Measurements from ENCODE around the gene NTSR1. TPM values are rescaled to one million over a fixed set of nuclear protein-coding genes. Genes with fewer than 3 reads are reported as not detected.

Gene NTSR1
- total RNA-seq, 1 donor from 2014 or later, result 0.26 TPM

- Histone ChIP-seq H3K9ac (no peak overlapping the region), H3K4me1 (peaks cover 9% of the 10 kb centered on the region), H4K20me1 (ENCODE audit: low read depth) (no peaks in the 10 kb centered on the region), H3K27ac (no peak overlapping the region), H3F3A (ENCODE audit: low read depth) (no peaks in the 10 kb centered on the region), H2AFZ (replicated peaks) (no peak overlapping the region), H3K9me3 (ENCODE audit: low read depth) (no peaks in the 10 kb centered on the region), H3K79me2 (ENCODE audit: low read depth) (no peaks in the 10 kb centered on the region), H3K4me2 (peak overlapping the region; percentile 0), H3K4me3 (no peak overlapping the region), H3K36me3 (no peaks in the 10 kb centered on the region), H3K27me3 (no peaks in the 10 kb centered on the region)
- peak; percentile 60 for DNase-seq (ENCODE audit: low spot score)
- Mint-ChIP-seq H3K27me3 (ENCODE audit: insufficient read depth, low read depth) (peaks cover 8% of the 10 kb centered on the region), H3K9me3 (no peaks in the 10 kb centered on the region), H3K4me3 (peak overlapping the region; percentile 38), H3K36me3 (no peaks in the 10 kb centered on the region), H3K27ac (peak overlapping the region; percentile 99), H3K4me1 (peaks cover 45% of the 10 kb centered on the region)
- TF ChIP-seq EZH2 (IDR thresholded peaks at IDR 0.05) (no peak), EZH2phosphoT487 (IDR thresholded peaks at IDR 0.05) (no peak), CTCF (IDR thresholded peaks at IDR 0.05) (no peak)
Measured at GRCh38 chr20:62768551-62769287, 60.1 kb downstream of the NTSR1 start.

GRCh38 chr20:62769346-62770071 is 60.9 kb downstream of the NTSR1 start:
- Mint-ChIP-seq H3K36me3 (no peaks in the 10 kb centered on the region), H3K27me3 (ENCODE audit: insufficient read depth, low read depth) (peaks cover 12% of the 10 kb centered on the region), H3K4me1 (peaks cover 51% of the 10 kb centered on the region), H3K9me3 (no peaks in the 10 kb centered on the region), H3K27ac (peak overlapping the region; percentile 70), H3K4me3 (peak overlapping the region; percentile 5)
- Histone ChIP-seq H3K4me1 (peaks cover 9% of the 10 kb centered on the region), H3K79me2 (ENCODE audit: low read depth) (no peaks in the 10 kb centered on the region), H3F3A (ENCODE audit: low read depth) (no peaks in the 10 kb centered on the region), H3K9ac (no peak overlapping the region), H3K36me3 (no peaks in the 10 kb centered on the region), H2AFZ (replicated peaks) (no peak overlapping the region), H3K4me3 (no peak overlapping the region), H3K9me3 (ENCODE audit: low read depth) (no peaks in the 10 kb centered on the region), H3K27ac (no peak overlapping the region), H4K20me1 (ENCODE audit: low read depth) (no peaks in the 10 kb centered on the region), H3K27me3 (no peaks in the 10 kb centered on the region), H3K4me2 (no peak overlapping the region)
- no peak for TF ChIP-seq EZH2 (IDR thresholded peaks at IDR 0.05)
- TF ChIP-seq CTCF (IDR thresholded peaks at IDR 0.05), result no peak
- no peak for TF ChIP-seq EZH2phosphoT487 (IDR thresholded peaks at IDR 0.05)
- DNase-seq (ENCODE audit: low spot score), result no peak

GRCh38 chr20:62770111-62770910 is 61.7 kb downstream of the NTSR1 start:
- H3K9me3 ChIP-seq (ENCODE audit: low read depth), result no peaks in the 10 kb centered on the region
- H3K4me1 ChIP-seq, result peaks cover 9% of the 10 kb centered on the region
- DNase-seq (ENCODE audit: low spot score), result no peak
- Mint-ChIP-seq H3K27me3 (ENCODE audit: insufficient read depth, low read depth) (peaks cover 14% of the 10 kb centered on the region), H3K9me3 (no peaks in the 10 kb centered on the region), H3K36me3 (no peaks in the 10 kb centered on the region), H3K4me1 (peaks cover 54% of the 10 kb centered on the region), H3K4me3 (no peak overlapping the region), H3K27ac (no peak overlapping the region)
- no peaks in the 10 kb centered on the region for H3K27me3 ChIP-seq
- H4K20me1 ChIP-seq (ENCODE audit: low read depth), result no peaks in the 10 kb centered on the region
- no peak overlapping the region for H3K27ac ChIP-seq
- H3K36me3 ChIP-seq, result no peaks in the 10 kb centered on the region
- H3K9ac ChIP-seq, result no peak overlapping the region
- H3K79me2 ChIP-seq (ENCODE audit: low read depth), result no peaks in the 10 kb centered on the region
- H2AFZ ChIP-seq (replicated peaks), result no peak overlapping the region
- no peak for TF ChIP-seq CTCF (IDR thresholded peaks at IDR 0.05)
- TF ChIP-seq EZH2 (IDR thresholded peaks at IDR 0.05), result no peak
- no peak for TF ChIP-seq EZH2phosphoT487 (IDR thresholded peaks at IDR 0.05)
- H3K4me2 ChIP-seq, result no peak overlapping the region
- no peak overlapping the region for H3K4me3 ChIP-seq
- no peaks in the 10 kb centered on the region for H3F3A ChIP-seq (ENCODE audit: low read depth)

Measured in neural progenitor cell (in vitro differentiated cells).